GM19193 (cell line): ENCODE measurements around the gene SPSB4.

ENCODE experiments used
- POLR2A ChIP-seq: IDR thresholded peaks from 4 replicates; pipeline ENCODE4 v1.6.1; 2011; ENCODE audit not compliant: insufficient read depth, insufficient read length; ENCODE audit errors: extremely low read depth

Gene SPSB4

GRCh38 chr3:141064255-141064926 lies 13.2 kb downstream of the SPSB4 start:
- TF ChIP-seq POLR2A: no peak

- no peak for TF ChIP-seq POLR2A
These were observed 14.1 kb downstream of the SPSB4 start for GRCh38 chr3:141065258-141065657.

- no peak for TF ChIP-seq POLR2A
These were observed 15.0 kb downstream of the SPSB4 start for GRCh38 chr3:141065841-141066805.

- TF ChIP-seq POLR2A: no peak
These were observed 16.2 kb downstream of the SPSB4 start for GRCh38 chr3:141067206-141067974.

GRCh38 chr3:141070229-141070628 lies 19.1 kb downstream of the SPSB4 start:
- TF ChIP-seq POLR2A: no peak

GRCh38 chr3:141070727-141071357 lies 19.7 kb downstream of the SPSB4 start:
- TF ChIP-seq POLR2A: no peak

GRCh38 chr3:141071681-141072260 lies 20.6 kb downstream of the SPSB4 start:
- no peak for TF ChIP-seq POLR2A

- TF ChIP-seq POLR2A: no peak
These were observed 21.8 kb downstream of the SPSB4 start for GRCh38 chr3:141072950-141073349.

- TF ChIP-seq POLR2A: no peak
These were observed 22.4 kb downstream of the SPSB4 start for GRCh38 chr3:141073580-141073979.

- no peak for TF ChIP-seq POLR2A
These were observed 23.4 kb downstream of the SPSB4 start for GRCh38 chr3:141074529-141074928.

GRCh38 chr3:141076036-141076773 lies 25.1 kb downstream of the SPSB4 start:
- no peak for TF ChIP-seq POLR2A

GRCh38 chr3:141076797-141077571 lies 25.8 kb downstream of the SPSB4 start:
- no peak for TF ChIP-seq POLR2A

- TF ChIP-seq POLR2A: no peak
These were observed 26.5 kb downstream of the SPSB4 start for GRCh38 chr3:141077631-141078030.
